ENCODE measurements around the gene NUMB.

DNA sequence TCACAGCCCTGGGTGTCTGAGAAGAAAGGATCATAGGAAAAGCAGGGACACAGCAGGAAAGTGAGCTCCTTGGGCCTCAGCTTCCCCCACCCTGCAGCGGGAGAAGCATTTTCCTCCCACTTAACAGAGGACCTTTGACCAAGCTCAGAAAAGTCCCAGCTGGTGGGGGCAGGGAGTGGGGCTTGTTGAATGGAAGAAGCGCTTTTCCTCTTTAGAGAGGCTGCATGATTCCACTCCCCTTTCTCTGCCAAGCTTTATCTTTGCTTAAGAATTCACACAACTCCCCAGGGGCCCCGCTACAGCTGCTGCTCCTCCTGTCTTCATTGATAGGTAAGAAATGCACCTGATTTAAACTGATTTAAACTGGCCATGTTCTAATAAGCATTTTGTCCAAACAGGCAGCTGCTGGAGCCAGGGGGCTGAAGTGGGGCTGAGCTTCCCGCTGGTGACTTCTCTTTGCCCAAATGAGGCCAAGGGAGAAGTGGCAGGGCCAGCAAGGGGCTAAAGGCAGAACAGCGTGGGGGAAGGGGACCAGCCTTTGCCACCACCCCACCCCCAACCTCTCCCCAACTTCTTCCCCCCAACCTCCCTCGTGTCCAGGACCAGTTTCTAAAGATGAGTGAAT lies 222.7 kb downstream of the NUMB start:
- TF ChIP-seq, protein P1, sequence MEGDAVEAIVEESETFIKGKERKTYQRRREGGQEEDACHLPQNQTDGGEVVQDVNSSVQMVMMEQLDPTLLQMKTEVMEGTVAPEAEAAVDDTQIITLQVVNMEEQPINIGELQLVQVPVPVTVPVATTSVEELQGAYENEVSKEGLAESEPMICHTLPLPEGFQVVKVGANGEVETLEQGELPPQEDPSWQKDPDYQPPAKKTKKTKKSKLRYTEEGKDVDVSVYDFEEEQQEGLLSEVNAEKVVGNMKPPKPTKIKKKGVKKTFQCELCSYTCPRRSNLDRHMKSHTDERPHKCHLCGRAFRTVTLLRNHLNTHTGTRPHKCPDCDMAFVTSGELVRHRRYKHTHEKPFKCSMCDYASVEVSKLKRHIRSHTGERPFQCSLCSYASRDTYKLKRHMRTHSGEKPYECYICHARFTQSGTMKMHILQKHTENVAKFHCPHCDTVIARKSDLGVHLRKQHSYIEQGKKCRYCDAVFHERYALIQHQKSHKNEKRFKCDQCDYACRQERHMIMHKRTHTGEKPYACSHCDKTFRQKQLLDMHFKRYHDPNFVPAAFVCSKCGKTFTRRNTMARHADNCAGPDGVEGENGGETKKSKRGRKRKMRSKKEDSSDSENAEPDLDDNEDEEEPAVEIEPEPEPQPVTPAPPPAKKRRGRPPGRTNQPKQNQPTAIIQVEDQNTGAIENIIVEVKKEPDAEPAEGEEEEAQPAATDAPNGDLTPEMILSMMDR (IDR thresholded peaks at IDR 0.05) = no peak
- TF ChIP-seq ZFX (IDR thresholded peaks at IDR 0.05; ENCODE audit: borderline replicate concordance) = no peak
